PC-3 (cell line): Measurements from ENCODE around the gene OSBPL6. TPM values are rescaled to one million over a fixed set of nuclear protein-coding genes. Genes with fewer than 3 reads are reported as not detected.

Experiments used
- ATAC-seq: fragments of 200-7000 bp; cut with Tn5 transposase; 2 replicates; pipeline ENCODE4 v1.9.1; 2020; ENCODE audit warnings: mild to moderate bottlenecking, moderate library complexity
- BruUV-seq: library from RNA; stranded (reverse); fragments of 400-500 nt; replicated peaks from 2 replicates; lab custom pipeline; 2021; lab: Mats Ljungman, UMichigan
- CTCF ChIA-PET: fragments of 300-600 bp; sonication (Branson Sonifier 250); formaldehyde crosslinking; loops from one replicate; lab custom pipeline; 2022; ENCODE audit warnings: antibody characterized with exemption; lab: Charles Lee
- POLR2A ChIA-PET: fragments of 300-600 bp; sonication (Branson Sonifier 250); formaldehyde crosslinking; loops from one replicate; lab custom pipeline; 2022; ENCODE audit warnings: antibody characterized with exemption; ENCODE audit not compliant: unreplicated experiment; lab: Charles Lee
- DNase-seq: peaks from one replicate; pipeline ENCODE4 v3.0.0-alpha.2; 2015
- H2AFZ ChIP-seq: fragments of 300-600 bp; sonication (generic); 2 replicates; pipeline ENCODE4 v1.6.0; 2016; ENCODE audit warnings: antibody characterized with exemption, low read length
- H3F3A ChIP-seq: fragments of 300-600 bp; sonication (generic); one replicate; pipeline ENCODE4 v1.6.0; 2017; ENCODE audit warnings: antibody characterized with exemption, low read length, control low read depth, mild to moderate bottlenecking; ENCODE audit not compliant: unreplicated experiment
- H3K27ac ChIP-seq: fragments of 300-600 bp; sonication (generic); 2 replicates; pipeline ENCODE4 v1.5.1; 2016; ENCODE audit warnings: mild to moderate bottlenecking, low read length
- H3K27me3 ChIP-seq: fragments of 300-600 bp; sonication (generic); 2 replicates; pipeline ENCODE4 v1.6.1; 2016; ENCODE audit warnings: low read length, mixed read lengths
- H3K36me3 ChIP-seq: fragments of 300-600 bp; sonication (generic); 2 replicates; pipeline ENCODE4 v1.6.1; 2016; ENCODE audit warnings: low read depth, mixed run types, low read length, mixed read lengths
- H3K4me1 ChIP-seq: fragments of 300-600 bp; sonication (generic); 2 replicates; pipeline ENCODE4 v1.5.1; 2016; ENCODE audit warnings: low read length; ENCODE audit not compliant: insufficient read depth
- H3K4me2 ChIP-seq: fragments of 300-600 bp; sonication (generic); 2 replicates; pipeline ENCODE4 v1.6.0; 2016; ENCODE audit warnings: low read length
- H3K4me3 ChIP-seq: fragments of 300-600 bp; sonication (generic); 2 replicates; pipeline ENCODE4 v1.5.1; 2016; ENCODE audit warnings: mild to moderate bottlenecking, low read length, mixed read lengths
- H3K79me2 ChIP-seq: fragments of 300-600 bp; sonication (generic); 2 replicates; pipeline ENCODE4 v1.6.1; 2017; ENCODE audit warnings: low read length, mixed read lengths
- H3K9ac ChIP-seq: fragments of 300-600 bp; sonication (generic); 2 replicates; pipeline ENCODE4 v1.6.0; 2016; ENCODE audit warnings: mild to moderate bottlenecking, low read length
- H3K9me2 ChIP-seq: fragments of 300-600 bp; sonication (generic); replicated peaks from 2 replicates; pipeline ENCODE4 v1.6.1; 2016; ENCODE audit warnings: mixed run types, low read length, mixed read lengths
- H3K9me3 ChIP-seq: fragments of 300-600 bp; sonication (generic); 2 replicates; pipeline ENCODE4 v1.6.1; 2016; ENCODE audit warnings: low read length, mixed read lengths
- H4K20me1 ChIP-seq: fragments of 300-600 bp; sonication (generic); 2 replicates; pipeline ENCODE4 v1.6.1; 2016; ENCODE audit warnings: low read length, mixed read lengths
- CTCF ChIP-seq: fragments of 300-600 bp; sonication (generic); conservative IDR thresholded peaks from 2 replicates; pipeline ENCODE4 v1.5.1; 2017; ENCODE audit warnings: antibody characterized with exemption, low read depth, mild to moderate bottlenecking, low read length
- EZH2 ChIP-seq: fragments of 300-600 bp; sonication (generic); IDR thresholded peaks from one replicate; pipeline ENCODE4 v1.6.1; 2017; ENCODE audit warnings: antibody characterized with exemption, mild to moderate bottlenecking, low read length; ENCODE audit not compliant: unreplicated experiment
- EZH2phosphoT487 ChIP-seq: fragments of 300-600 bp; sonication (generic); IDR thresholded peaks from 2 replicates; pipeline ENCODE4 v1.6.1; 2018; ENCODE audit warnings: mild to moderate bottlenecking, antibody characterized with exemption, low read length, borderline replicate concordance
- intact Hi-C: fragments of 100-400 bp; cut with micrococcal nuclease; formaldehyde crosslinking; loops from 2 replicates; pipeline ENCODE4 v1.9.0; 2023
- total RNA-seq: library from RNA; depleted of rRNA; stranded (reverse); fragments of >200 nt; gene quantifications from 2 replicates; pipeline ENCODE4 v1.2.3, GENCODE V29; 2014

The OSBPL6 gene
- total RNA-seq, 1 experiment from 2014 or later = 4.0 TPM

- H3K4me3 ChIP-seq = no peak overlapping the region
- H3K9me3 ChIP-seq = no peaks in the 10 kb centered on the region
- ChIA-PET POLR2A (interaction anchor here (0.7 kb wide), 1 partner anchor 94 kb away, joined by 8 read pairs; no protein-coding TSS in a partner anchor), CTCF (no interaction called here)
- no peaks in the 10 kb centered on the region for H3F3A ChIP-seq
- no peaks in the 10 kb centered on the region for H3K27me3 ChIP-seq
- no peaks in the 10 kb centered on the region for H3K4me1 ChIP-seq
- no peak overlapping the region for H3K9ac ChIP-seq
- no peak overlapping the region for H3K27ac ChIP-seq
- H2AFZ ChIP-seq = no peak overlapping the region
- intact Hi-C loops = no loop called here
- ATAC-seq (no peak), DNase-seq (no peak)
- TF ChIP-seq EZH2 = no peak
- no peak for TF ChIP-seq CTCF
- no peak for TF ChIP-seq EZH2phosphoT487
- H4K20me1 ChIP-seq = no peaks in the 10 kb centered on the region
- H3K36me3 ChIP-seq = no peaks in the 10 kb centered on the region
- no peaks in the 10 kb centered on the region for H3K79me2 ChIP-seq
- no peaks in the 10 kb centered on the region for H3K9me2 ChIP-seq
- no peak overlapping the region for H3K4me2 ChIP-seq
- BruUV-seq = no TSS peak
Measured at GRCh38 chr2:178287652-178288344, 93.5 kb downstream of the OSBPL6 start.

- Histone ChIP-seq H3F3A (no peaks in the 10 kb centered on the region), H3K79me2 (no peaks in the 10 kb centered on the region), H3K4me1 (no peaks in the 10 kb centered on the region), H3K27me3 (no peaks in the 10 kb centered on the region), H3K4me2 (no peak overlapping the region), H3K9me3 (no peaks in the 10 kb centered on the region), H3K4me3 (no peak overlapping the region), H3K9ac (no peak overlapping the region), H4K20me1 (no peaks in the 10 kb centered on the region), H3K36me3 (no peaks in the 10 kb centered on the region), H3K27ac (no peak overlapping the region), H2AFZ (no peak overlapping the region), H3K9me2 (no peaks in the 10 kb centered on the region)
- ChIA-PET CTCF (no interaction called here), POLR2A (no interaction called here)
- DNase-seq (no peak), ATAC-seq (no peak)
- intact Hi-C loops = no loop called here
- TF ChIP-seq EZH2phosphoT487 (no peak), CTCF (no peak), EZH2 (no peak)
- BruUV-seq = no TSS peak
Measured at GRCh38 chr2:178291703-178292102, 97.4 kb downstream of the OSBPL6 start.

GRCh38 chr2:178292586-178292985, 98.3 kb downstream of the OSBPL6 start:
- POLR2A ChIA-PET = no interaction called here
- no peak for TF ChIP-seq EZH2phosphoT487
- TF ChIP-seq CTCF = no peak
- no peak overlapping the region for H3K4me2 ChIP-seq
- no peak overlapping the region for H3K27ac ChIP-seq
- CTCF ChIA-PET = no interaction called here
- H3K79me2 ChIP-seq = no peaks in the 10 kb centered on the region
- intact Hi-C loops = no loop called here
- no peak for ATAC-seq
- H3K4me3 ChIP-seq = no peak overlapping the region
- H3K9me3 ChIP-seq = no peaks in the 10 kb centered on the region
- H3F3A ChIP-seq = no peaks in the 10 kb centered on the region
- no peaks in the 10 kb centered on the region for H3K27me3 ChIP-seq
- BruUV-seq = no TSS peak
- no peak overlapping the region for H3K9ac ChIP-seq
- no peaks in the 10 kb centered on the region for H3K36me3 ChIP-seq
- H3K4me1 ChIP-seq = no peaks in the 10 kb centered on the region
- DNase-seq = no peak
- H4K20me1 ChIP-seq = no peaks in the 10 kb centered on the region
- no peaks in the 10 kb centered on the region for H3K9me2 ChIP-seq
- H2AFZ ChIP-seq = no peak overlapping the region
